HL-60/S4 treated with phorbol 12-myristate 13-acetate at 8.2 ng/mL for 4 days and 3 days (cell line): ENCODE results near the gene APBB1IP.

Experiments used
- in situ Hi-C: fragments of 300-500 bp; cut with MboI; formaldehyde crosslinking; loops from 2 replicates; pipeline ENCODE4 v1.15.0; 2022; ENCODE audit warnings: low sequenced_read_pairs

The APBB1IP gene

GRCh38 chr10:26612151-26612915, 174.2 kb downstream of the APBB1IP start:
- in situ Hi-C loops: no loop called here
